Right lobe of liver (tissue), 6 donors: ENCODE results near the gene ST8SIA2. TPM values are rescaled to one million over a fixed set of nuclear protein-coding genes. Genes with fewer than 3 reads are reported as not detected.

ENCODE experiments used
- ATAC-seq, 4 donors: fragments of 200-7000 bp; cut with Tn5 transposase; one replicate each; pipeline ENCODE4 v1.9.1; 2020; ENCODE audit warnings: mild to moderate bottlenecking in 4 of 4, moderate library complexity in 4 of 4
- DNase-seq, 3 donors: peaks; one replicate each; pipeline ENCODE4 v3.0.0-alpha.2; 2020
- H3K27ac ChIP-seq, 3 donors: fragments of 200-600 bp; one replicate each; pipeline ENCODE4 v1.8.0; 2022
- H3K27me3 ChIP-seq, 2 donors: fragments of 200-600 bp; one replicate each; pipeline ENCODE4 v1.8.0; 2022
- H3K36me3 ChIP-seq, 4 donors: fragments of 200-600 bp; sonication (generic) in 1 of 4; one replicate each; pipeline versions ENCODE4 v1.5.1 to v1.8.0; 2017 to 2022; ENCODE audit warnings: control low read depth in 1 of 4
- H3K4me1 ChIP-seq, 4 donors: fragments of 200-600 bp; sonication (generic) in 1 of 4; one replicate each; pipeline versions ENCODE4 v1.5.1 to v1.8.0; 2017 to 2022; ENCODE audit warnings: control low read depth in 1 of 4
- H3K4me3 ChIP-seq, 3 donors: fragments of 200-600 bp; one replicate each; pipeline ENCODE4 v1.8.0; 2022
- H3K9me3 ChIP-seq, 4 donors: fragments of 200-600 bp; sonication (generic) in 1 of 4; one replicate each; pipeline versions ENCODE4 v1.5.1 to v1.8.0; 2017 to 2022; ENCODE audit warnings: control low read depth in 1 of 4
- CTCF ChIP-seq, 4 donors: fragments of 200-600 bp in 3 of 4; fragments of 450-650 bp in 1 of 4; IDR thresholded peaks; one replicate each; pipeline versions ENCODE4 v1.5.1 to v1.8.0; 2016 to 2022; ENCODE audit warnings: antibody characterized with exemption in 4 of 4, mild to moderate bottlenecking in 2 of 4
- POLR2A ChIP-seq: fragments of 450-650 bp; IDR thresholded peaks from one replicate; pipeline ENCODE4 v1.6.1; 2017; ENCODE audit warnings: antibody characterized with exemption, mild to moderate bottlenecking
- whole genome bisulfite sequencing: methylation state at CpG from one replicate; pipeline ENCODE4 v1.1.6; 2018; ENCODE audit warnings: low coverage, low lambda C conversion rate; ENCODE audit not compliant: insufficient coverage; ENCODE audit errors: missing lambda C conversion rate; 5-methylcytosine and 5-hydroxymethylcytosine counted together
- intact Hi-C, 2 donors: fragments of 100-400 bp; cut with DNase I; formaldehyde crosslinking; loops; one replicate each; pipeline versions ENCODE4 v1.11.2 to v1.14.1; 2022
- total RNA-seq, 6 experiments: library from RNA; depleted of rRNA in 2 of 6; stranded (reverse); fragments of >200 nt in 2 of 6; fragmentation: NEBNext Ultra II Directional in 3 of 6; extraction: Animal tissue kit (Norgen Biotek cat#: 25700) in 3 of 6; gene quantifications; one replicate each; pipeline versions ENCODE4 v1.1.0 to v1.2.4, GENCODE V29; 2016 to 2023
- donor health status: DM: no; HTN: yes; CAD: no.
- donor health status: DM: no; HTN: no; CAD: no.
- donor health status: DM: no; HTN: no; CAD: no.
- donor health status: DM: no; HTN: yes; CAD: no.
- donor health status: DM: no; HTN: yes; CAD: no.

ST8SIA2 gene
- total RNA-seq, 6 experiments from 2014 or later, result not detected

GRCh38 chr15:92394309-92395097, 822 bp downstream of the ST8SIA2 start:
- DNase-seq (no peak), ATAC-seq (no peak)
- no peaks in the 10 kb centered on the region for H3K36me3 ChIP-seq
- no peak for TF ChIP-seq CTCF (IDR thresholded peaks at IDR 0.05)
- TF ChIP-seq POLR2A, result no peak
- intact Hi-C loops, result no loop called here
- no peaks in the 10 kb centered on the region for H3K9me3 ChIP-seq
- no peak overlapping the region for H3K4me3 ChIP-seq
- H3K27me3 ChIP-seq, result peaks cover 0 to 18% of the 10 kb centered on the region in 2 donors
- 2% methylated on average over 12 of the region's 78 CpGs for WGBS
- no peaks in the 10 kb centered on the region for H3K4me1 ChIP-seq
- H3K27ac ChIP-seq, result no peak overlapping the region

- no peak for ATAC-seq
- no peaks in the 10 kb centered on the region for H3K4me1 ChIP-seq
- H3K9me3 ChIP-seq, result no peaks in the 10 kb centered on the region
- intact Hi-C loops, result no loop called here
- 23% methylated on average over 10 of the region's 22 CpGs for WGBS
- H3K36me3 ChIP-seq, result no peaks in the 10 kb centered on the region
- no peak overlapping the region for H3K27ac ChIP-seq
- H3K27me3 ChIP-seq, result peaks cover 0 to 18% of the 10 kb centered on the region in 2 donors
- H3K4me3 ChIP-seq, result no peak overlapping the region
- no peak for TF ChIP-seq POLR2A
- no peak for TF ChIP-seq CTCF (IDR thresholded peaks at IDR 0.05)
- no peak for DNase-seq
These were observed 1.5 kb downstream of the ST8SIA2 start for GRCh38 chr15:92395098-92395635.

- no peaks in the 10 kb centered on the region for H3K36me3 ChIP-seq
- H3K27me3 ChIP-seq, result peaks cover 0 to 3% of the 10 kb centered on the region in 2 donors
- ATAC-seq, result no peak
- 54% methylated on average over 8 of the region's 8 CpGs for WGBS
- H3K27ac ChIP-seq, result no peak overlapping the region
- H3K4me1 ChIP-seq, result no peaks in the 10 kb centered on the region
- no peaks in the 10 kb centered on the region for H3K9me3 ChIP-seq
- no peak overlapping the region for H3K4me3 ChIP-seq
- no peak for TF ChIP-seq CTCF (IDR thresholded peaks at IDR 0.05)
- TF ChIP-seq POLR2A, result no peak
- intact Hi-C loops, result no loop called here
- DNase-seq, result no peak
These were observed 5.7 kb downstream of the ST8SIA2 start for GRCh38 chr15:92399271-92399950.

GRCh38 chr15:92400573-92400972, 6.9 kb downstream of the ST8SIA2 start:
- H3K9me3 ChIP-seq, result no peaks in the 10 kb centered on the region
- 17% methylated on average over 5 of the region's 8 CpGs for WGBS
- intact Hi-C loops, result no loop called here
- no peaks in the 10 kb centered on the region for H3K27me3 ChIP-seq
- TF ChIP-seq CTCF (IDR thresholded peaks at IDR 0.05), result no peak
- no peak for TF ChIP-seq POLR2A
- no peak overlapping the region for H3K27ac ChIP-seq
- no peak for ATAC-seq
- H3K36me3 ChIP-seq, result no peaks in the 10 kb centered on the region
- no peak overlapping the region for H3K4me3 ChIP-seq
- DNase-seq, result no peak
- no peaks in the 10 kb centered on the region for H3K4me1 ChIP-seq
